Glomerular endothelial cell (primary cell): ENCODE measurements around the gene KBTBD7. TPM values are rescaled to one million over a fixed set of nuclear protein-coding genes. Genes with fewer than 3 reads are reported as not detected.

Source experiments
- total RNA-seq: library from RNA; depleted of rRNA; stranded (reverse); fragments of >200 nt; gene quantifications from 2 replicates; pipeline ENCODE4 v1.2.3, GENCODE V29; 2015

Gene KBTBD7
- total RNA-seq, 1 donor from 2014 or later = 4.6 TPM

Other genes starting within 250 kb of the KBTBD7 start
- gene ELF1, start 175.3 kb downstream of the KBTBD7 start, total RNA-seq = 63.6 and 65.6 TPM in 2 replicates
- 6.2 and 8.8 TPM in 2 replicates for gene WBP4, start 133.1 kb downstream of the KBTBD7 start, total RNA-seq
- 5.8 and 6.2 TPM in 2 replicates for gene KBTBD6, start 61.8 kb downstream of the KBTBD7 start, total RNA-seq
- 6.0 and 11.7 TPM in 2 replicates for gene MTRF1, start 69.0 kb upstream of the KBTBD7 start, total RNA-seq
- 5.7 and 7.9 TPM in 2 replicates for gene NAA16, start 116.7 kb upstream of the KBTBD7 start, total RNA-seq